ENCODE data around the gene TAF15. TPM values are rescaled to one million over a fixed set of nuclear protein-coding genes. Genes with fewer than 3 reads are reported as not detected.

The TAF15 gene
- total and polyA plus RNA-seq, 2 of the 4 experiments (the other 2 are of a cell fraction), result 46.8 to 98.0 TPM

- Histone ChIP-seq H2BK20ac (ENCODE audit: low read depth, low read length) (no peak overlapping the region), H2AFZ (replicated peaks; ENCODE audit: low read length, poor library complexity) (no peak overlapping the region), H3K56ac (ENCODE audit: extremely low read depth, insufficient read depth, low read length) (no peak overlapping the region), H3K27me3 (ENCODE audit: control insufficient read depth, insufficient read depth, low read length) (peaks cover 3% of the 10 kb centered on the region; the same call in 1 of the 2 replicates), H3K14ac (replicated peaks; ENCODE audit: low read depth, low read length) (no peak overlapping the region), H3K4ac (ENCODE audit: low read depth, low read length) (no peak overlapping the region), H2BK15ac (ENCODE audit: low read depth, low read length) (no peak overlapping the region), H2BK120ac (ENCODE audit: low read depth, low read length) (no peak overlapping the region), H3K18ac (ENCODE audit: low read depth, low read length) (no peak overlapping the region), H3K9me1 (ENCODE audit: insufficient read depth, low read length) (no peaks in the 10 kb centered on the region), H3K9ac (ENCODE audit: low read depth, low read length) (no peak overlapping the region), H3K27ac (ENCODE audit: insufficient read depth, low read length) (no peak overlapping the region), H3K36me3 (ENCODE audit: control insufficient read depth, insufficient read depth, low read length) (no peaks in the 10 kb centered on the region), H3K4me2 (ENCODE audit: low read depth, low read length) (no peak overlapping the region), H3K9me3 (ENCODE audit: control insufficient read depth, insufficient read depth, low read length) (no peaks in the 10 kb centered on the region), H3K23ac (ENCODE audit: low read depth, low read length) (no peak overlapping the region), H4K5ac (ENCODE audit: low read depth, low read length) (no peak overlapping the region), H4K20me1 (ENCODE audit: insufficient read depth, low read length) (no peaks in the 10 kb centered on the region), H2BK5ac (ENCODE audit: low read depth, low read length, poor library complexity, severe bottlenecking) (no peak overlapping the region), H3K4me3 (ENCODE audit: insufficient read depth, low read depth, low read length) (no peak overlapping the region), H2AK5ac (ENCODE audit: low read depth, low read length) (no peak overlapping the region), H2AK9ac (replicated peaks; ENCODE audit: low read depth, low read length, poor library complexity) (no peak overlapping the region), H3K4me1 (ENCODE audit: control insufficient read depth, insufficient read depth, low read length) (no peaks in the 10 kb centered on the region), H3K79me1 (ENCODE audit: low read depth in 1 of 2, low read length in 2 of 2) (no peaks in the 10 kb centered on the region), H4K8ac (ENCODE audit: low read depth in 2 of 2, low read length in 2 of 2) (no peak overlapping the region), H4K91ac (ENCODE audit: insufficient read depth, low read depth, low read length) (no peak overlapping the region)
- POLR2A ChIA-PET (ENCODE audit: unreplicated experiment), result no interaction called here
- in situ Hi-C loops (cut with MboI; ENCODE audit: low sequenced_read_pairs), result no loop called here
- DNase-seq, result no peak
- dilution Hi-C loops (cut with HindIII; ENCODE audit: low sequenced_read_pairs, unreplicated experiment), result no loop called here
- CTCF ChIA-PET, result no interaction called here
- no peak for ATAC-seq (ENCODE audit: low read depth)
- TF ChIP-seq MXI1 (IDR thresholded peaks at IDR 0.05; ENCODE audit: borderline replicate concordance, low read depth, low read length), result no peak
- no peak for TF ChIP-seq NFE2L2 (IDR thresholded peaks at IDR 0.05; ENCODE audit: low read depth, low read length)
- TF ChIP-seq SMC3 (IDR thresholded peaks at IDR 0.05; ENCODE audit: low read depth, low read length), result no peak
- TF ChIP-seq CTCF (conservative IDR thresholded peaks at IDR 0.05; ENCODE audit: low read depth, low read length), result no peak
- TF ChIP-seq POLR2A (IDR thresholded peaks at IDR 0.05; ENCODE audit: low read depth, low read length), result no peak
- TF ChIP-seq RFX5 (IDR thresholded peaks at IDR 0.05; ENCODE audit: low read depth, low read length), result no peak
- TF ChIP-seq MAFK (IDR thresholded peaks at IDR 0.05; ENCODE audit: low read depth, low read length), result no peak
- no peak for TF ChIP-seq ELK1 (IDR thresholded peaks at IDR 0.05; ENCODE audit: borderline replicate concordance, low read depth, low read length)
- no peak for TF ChIP-seq BHLHE40 (IDR thresholded peaks at IDR 0.05; ENCODE audit: low read depth, low read length)
- no peak for TF ChIP-seq CEBPB (IDR thresholded peaks at IDR 0.05; ENCODE audit: low read depth, low read length)
- TF ChIP-seq FOS (IDR thresholded peaks at IDR 0.05; ENCODE audit: low read depth, low read length), result no peak
- TF ChIP-seq USF2 (IDR thresholded peaks at IDR 0.05; ENCODE audit: low read depth, low read length), result no peak
- TF ChIP-seq CHD1 (IDR thresholded peaks at IDR 0.05; ENCODE audit: low read depth, low read length), result no peak
- no TSS peak for BruUV-seq (replicated peaks)
- intact Hi-C loops (cut with micrococcal nuclease), result no loop called here
Observed at GRCh38 chr17:35877345-35878029, 68.2 kb downstream of the TAF15 start.

All from IMR-90 (cell line).